WI38 (cell line): ENCODE measurements around the gene AK5.

Experiments
- H3K4me3 ChIP-seq: 2 replicates; pipeline ENCODE4 v1.5.1; 2011; ENCODE audit warnings: low read depth, mild to moderate bottlenecking, control low read depth, low read length
- CTCF ChIP-seq: IDR thresholded peaks from 2 replicates; pipeline ENCODE4 v1.5.1; 2012; ENCODE audit warnings: low read depth, mild to moderate bottlenecking, control low read depth, low read length

Gene AK5

DNA sequence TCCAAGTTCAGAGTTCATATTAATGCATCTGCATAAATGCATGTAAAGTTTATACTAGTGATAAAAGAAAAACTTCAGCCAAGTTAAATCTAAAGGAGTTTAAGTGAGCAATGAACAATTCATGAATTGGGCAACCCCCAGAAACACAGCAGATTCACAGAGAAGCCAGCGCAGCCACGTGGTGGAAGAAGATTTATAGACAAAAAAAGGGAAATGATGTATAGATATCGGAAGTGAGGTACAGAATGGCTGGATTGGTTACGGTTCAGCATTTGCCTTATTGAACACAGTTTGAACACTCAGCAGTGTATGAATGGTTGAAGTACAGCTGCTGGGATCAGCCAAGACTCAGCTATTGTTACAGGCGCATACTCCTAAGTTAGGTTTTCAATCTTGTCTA is 5.7 kb downstream of the AK5 start:
- no peak overlapping the region for H3K4me3 ChIP-seq
- no peak for TF ChIP-seq CTCF

- no peak for TF ChIP-seq CTCF
- H3K4me3 ChIP-seq = no peak overlapping the region
Observed at GRCh38 chr1:77288275-77288674, 6.5 kb downstream of the AK5 start.

GRCh38 chr1:77290576-77290975 is 8.8 kb downstream of the AK5 start:
- TF ChIP-seq CTCF = no peak

DNA sequence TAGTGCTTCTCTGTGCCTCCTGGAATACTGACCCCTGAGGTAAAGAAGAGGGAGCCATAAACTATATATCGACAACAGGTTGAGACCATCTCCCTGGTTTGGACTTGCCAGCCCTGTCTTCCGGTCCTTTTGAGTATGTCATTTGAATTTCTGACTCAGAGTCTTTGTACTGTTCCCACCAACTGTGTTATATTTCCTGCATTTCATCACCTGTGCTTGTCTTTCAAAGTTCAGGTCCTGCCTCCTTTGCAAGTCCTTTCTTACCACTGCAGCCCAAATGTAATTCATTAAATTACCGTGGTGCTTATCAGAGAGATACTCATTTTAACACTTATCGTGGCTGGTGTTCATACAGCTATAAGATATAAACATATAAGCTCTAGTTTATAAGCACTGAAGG is 10.7 kb downstream of the AK5 start:
- no peak overlapping the region for H3K4me3 ChIP-seq
- TF ChIP-seq CTCF = no peak

More at GRCh38 chr1:77290576-77290975, 8.8 kb downstream of the AK5 start:
- H3K4me3 ChIP-seq = no peak overlapping the region

DNA sequence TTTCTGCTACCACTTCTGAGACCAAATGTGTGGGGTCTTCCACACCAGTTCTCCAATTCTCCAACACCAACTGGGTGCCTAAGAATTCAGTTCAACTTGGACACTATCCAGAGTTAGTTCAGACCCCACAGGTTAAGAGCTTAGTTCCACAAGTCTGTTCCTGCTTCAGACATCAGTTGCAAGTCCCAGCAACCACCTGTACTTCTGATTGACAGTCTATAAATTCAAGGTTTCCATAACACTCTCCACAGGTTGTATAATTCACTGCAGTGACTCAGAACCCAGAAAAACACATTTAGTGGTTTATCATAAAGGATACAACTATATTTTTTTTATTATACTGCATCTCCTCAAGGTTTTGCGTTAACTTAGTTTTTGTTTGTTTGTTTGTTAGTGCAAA is 18.7 kb downstream of the AK5 start:
- no peak overlapping the region for H3K4me3 ChIP-seq
- TF ChIP-seq CTCF = no peak

DNA sequence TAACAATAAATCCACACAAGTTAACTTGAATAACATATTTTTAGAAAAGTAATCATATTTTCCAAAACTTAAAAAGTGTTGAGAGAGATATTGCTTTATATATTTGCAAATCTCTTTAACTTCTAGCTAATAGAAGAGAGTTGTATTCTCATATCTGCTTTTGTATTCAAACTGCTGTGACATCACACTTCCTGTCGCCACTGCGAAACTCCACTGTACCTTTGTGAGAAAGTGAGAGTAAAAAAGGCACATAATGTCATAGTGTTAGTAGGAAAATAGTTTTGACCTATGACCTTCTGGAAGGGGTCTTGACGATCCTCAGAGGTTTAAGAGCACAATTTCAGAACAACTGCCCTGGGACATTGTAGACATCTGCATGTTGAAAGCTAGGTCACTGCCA is 21.6 kb downstream of the AK5 start:
- H3K4me3 ChIP-seq = no peak overlapping the region
- TF ChIP-seq CTCF = no peak

GRCh38 chr1:77308889-77309621 is 27.2 kb downstream of the AK5 start:
- no peak overlapping the region for H3K4me3 ChIP-seq
- no peak for TF ChIP-seq CTCF
